Colonic mucosa (tissue), 4 donors: ENCODE results near the gene CD99. TPM values are rescaled to one million over a fixed set of nuclear protein-coding genes. Genes with fewer than 3 reads are reported as not detected.

Source experiments
- DNase-seq: peaks from one replicate; pipeline ENCODE4 v3.0.0-alpha.2; 2020
- H3K27ac ChIP-seq: fragments of 200-600 bp; one replicate; pipeline ENCODE4 v1.8.0; 2021
- H3K27me3 ChIP-seq: fragments of 200-600 bp; one replicate; pipeline ENCODE4 v1.8.0; 2021
- H3K36me3 ChIP-seq: fragments of 200-600 bp; one replicate; pipeline ENCODE4 v1.8.0; 2021
- H3K4me1 ChIP-seq: fragments of 200-600 bp; one replicate; pipeline ENCODE4 v1.8.0; 2021; ENCODE audit warnings: mild to moderate bottlenecking
- H3K4me3 ChIP-seq: fragments of 200-600 bp; one replicate; pipeline ENCODE4 v1.8.0; 2021
- H3K9ac ChIP-seq, 2 donors: one replicate each; pipeline ENCODE4 v1.7.0; 2013; ENCODE audit warnings: control low read depth in 2 of 2, low read depth in 2 of 2, low read length in 2 of 2
- H3K9me3 ChIP-seq: fragments of 200-600 bp; one replicate; pipeline ENCODE4 v1.8.0; 2021
- CTCF ChIP-seq: fragments of 200-600 bp; IDR thresholded peaks from one replicate; pipeline ENCODE4 v1.8.0; 2022; ENCODE audit warnings: antibody characterized with exemption, mild to moderate bottlenecking
- intact Hi-C: fragments of 100-400 bp; cut with DNase I; formaldehyde crosslinking; loops from one replicate; pipeline ENCODE4 v1.14.1; 2022
- total RNA-seq, 2 donors: library from RNA; stranded (reverse); fragmentation: NEBNext Ultra II Directional in 1 of 2; extraction: Animal tissue kit (Norgen Biotek cat#: 25700) in 1 of 2; gene quantifications; one replicate each; pipeline ENCODE4 v1.2.1, GENCODE V29; 2021
- donor health status: healthy.
- donor health status: DM: no; HTN: no; CAD: no.
- donor health status: DM: no; HTN: no; CAD: no.

Gene CD99
- total RNA-seq, 2 donors from 2014 or later: 168 to 202 TPM

DNA sequence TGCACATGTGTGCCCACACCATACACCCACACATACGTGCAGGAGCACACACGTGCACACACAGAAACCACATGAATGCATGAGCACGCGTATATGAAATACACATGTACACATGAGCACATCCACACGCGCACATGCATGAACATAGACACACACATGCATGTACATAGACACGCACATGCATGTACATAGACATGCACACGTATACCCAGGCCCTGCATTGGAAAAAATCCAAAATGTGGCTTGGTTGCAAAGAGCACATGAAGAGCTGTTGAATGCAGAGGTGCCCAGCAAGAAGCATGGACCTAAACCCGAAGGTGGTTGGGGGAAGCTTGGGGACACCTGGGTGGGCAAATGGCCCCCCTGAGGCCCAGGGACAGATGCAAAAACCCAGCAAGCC, 18.5 kb downstream of the CD99 start:
- H3K36me3 ChIP-seq: no peaks in the 10 kb centered on the region
- no peak for DNase-seq
- no peak for TF ChIP-seq CTCF
- intact Hi-C loops: no loop called here
- no peak overlapping the region for H3K4me3 ChIP-seq
- H3K9me3 ChIP-seq: no peaks in the 10 kb centered on the region
- H3K27ac ChIP-seq: peak overlapping the region; percentile 48
- H3K4me1 ChIP-seq: peaks cover 5% of the 10 kb centered on the region
- H3K27me3 ChIP-seq: no peaks in the 10 kb centered on the region
- H3K9ac ChIP-seq: peak overlapping the region in 1 of 2 donors; percentile 59

DNA sequence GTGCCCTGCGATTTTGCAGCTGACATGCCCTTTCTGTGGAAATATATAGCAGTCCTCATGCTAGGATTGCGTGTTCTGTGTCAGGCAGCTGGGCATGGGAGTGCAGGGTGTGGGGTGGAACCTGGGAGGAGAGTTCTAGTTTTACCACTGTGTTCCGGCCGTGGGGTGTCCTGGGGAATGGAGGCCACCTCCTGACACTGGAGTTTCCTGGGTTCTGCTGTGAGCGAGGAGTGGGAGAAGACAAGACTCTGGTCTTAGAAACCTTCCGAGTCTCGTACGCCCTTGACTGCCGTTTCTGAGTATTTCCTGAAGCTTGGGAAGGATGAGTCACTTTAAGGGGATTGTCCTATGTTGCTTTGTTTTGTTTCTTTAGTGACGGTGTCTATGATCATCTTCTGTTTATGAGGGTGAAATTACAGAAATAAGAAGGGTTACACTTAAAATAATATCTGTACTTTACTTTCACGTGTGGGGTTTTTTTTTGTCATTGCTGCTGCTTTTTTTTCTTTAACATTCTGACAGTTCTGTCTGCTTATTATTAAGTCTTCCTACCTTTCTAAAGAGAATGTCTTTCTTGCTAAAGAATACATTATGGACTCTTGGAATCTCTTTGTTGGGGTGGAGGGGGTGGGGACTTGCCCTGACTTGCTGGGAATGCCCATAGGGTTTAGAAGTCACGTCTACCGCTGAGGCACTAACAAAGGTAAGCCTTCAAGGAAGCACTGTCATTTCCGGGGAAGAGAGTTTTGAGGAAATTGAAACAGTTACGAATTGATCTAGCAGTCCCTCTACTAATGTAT, 19.1 kb downstream of the CD99 start:
- no peak for DNase-seq
- peak overlapping the region; percentile 48 for H3K27ac ChIP-seq
- no peaks in the 10 kb centered on the region for H3K27me3 ChIP-seq
- intact Hi-C loops: no loop called here
- H3K36me3 ChIP-seq: no peaks in the 10 kb centered on the region
- no peaks in the 10 kb centered on the region for H3K9me3 ChIP-seq
- TF ChIP-seq CTCF: no peak
- no peak overlapping the region for H3K4me3 ChIP-seq
- H3K9ac ChIP-seq: peak overlapping the region in 1 of 2 donors; percentile 59
- H3K4me1 ChIP-seq: peaks cover 5% of the 10 kb centered on the region

DNA sequence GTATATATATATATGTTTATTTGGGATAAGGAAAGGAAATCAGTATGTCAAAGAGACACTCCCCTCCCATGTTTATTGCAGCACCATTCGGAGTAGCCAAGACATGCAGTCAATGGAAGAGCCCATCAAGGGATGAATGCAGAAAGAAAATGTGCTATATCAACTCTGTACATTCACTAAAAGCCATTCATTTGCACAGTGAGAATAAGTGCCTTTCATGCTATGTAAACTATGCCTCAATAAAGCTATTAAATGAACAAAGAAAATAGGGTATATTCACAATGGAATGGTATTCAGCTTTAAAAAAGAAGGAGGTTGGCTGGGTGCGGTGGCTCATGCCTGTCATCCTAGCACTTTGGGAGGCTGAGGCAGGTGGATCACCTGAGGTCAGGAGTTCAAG, 20.3 kb downstream of the CD99 start:
- TF ChIP-seq CTCF: no peak
- Histone ChIP-seq H3K4me3 (no peak overlapping the region), H3K27ac (no peak overlapping the region), H3K27me3 (no peaks in the 10 kb centered on the region), H3K4me1 (peaks cover 5% of the 10 kb centered on the region), H3K36me3 (no peaks in the 10 kb centered on the region), H3K9ac (no peak overlapping the region), H3K9me3 (no peaks in the 10 kb centered on the region)
- DNase-seq: no peak
- intact Hi-C loops: no loop called here

DNA sequence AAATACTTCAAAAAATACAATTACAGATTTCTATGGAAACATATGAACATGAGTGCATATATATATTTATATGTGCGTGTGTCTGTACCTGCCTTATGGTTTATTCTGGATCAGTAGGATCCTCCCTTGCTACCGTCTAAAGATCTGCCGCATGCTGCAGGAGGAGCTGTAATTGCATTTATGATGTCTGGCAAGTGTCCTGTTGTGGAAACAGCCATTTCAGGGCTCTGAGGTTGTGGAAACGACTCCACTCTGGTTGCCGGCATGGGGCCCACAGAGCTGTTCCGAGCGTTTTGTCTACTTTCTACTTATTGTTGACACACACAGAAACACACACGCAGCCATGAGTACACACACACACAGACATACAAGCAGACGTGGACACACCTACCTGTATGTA, 21.3 kb downstream of the CD99 start:
- Histone ChIP-seq H3K27me3 (no peaks in the 10 kb centered on the region), H3K36me3 (no peaks in the 10 kb centered on the region), H3K4me1 (peaks cover 5% of the 10 kb centered on the region), H3K9ac (no peak overlapping the region), H3K9me3 (no peaks in the 10 kb centered on the region), H3K27ac (no peak overlapping the region), H3K4me3 (no peak overlapping the region)
- no peak for TF ChIP-seq CTCF
- no peak for DNase-seq
- intact Hi-C loops: no loop called here

- no peak overlapping the region for H3K4me3 ChIP-seq
- H3K27me3 ChIP-seq: no peaks in the 10 kb centered on the region
- no peaks in the 10 kb centered on the region for H3K9me3 ChIP-seq
- peaks cover 5% of the 10 kb centered on the region for H3K4me1 ChIP-seq
- H3K27ac ChIP-seq: no peak overlapping the region
- H3K36me3 ChIP-seq: no peaks in the 10 kb centered on the region
- intact Hi-C loops: no loop called here
- TF ChIP-seq CTCF: no peak
- H3K9ac ChIP-seq: no peak overlapping the region
- no peak for DNase-seq
Observed at GRCh38 chrX:2712890-2713840, 22.1 kb downstream of the CD99 start.
